B cell (primary cell): Measurements from ENCODE around the gene ZBTB47. TPM values are rescaled to one million over a fixed set of nuclear protein-coding genes. Genes with fewer than 3 reads are reported as not detected.

Source experiments
- ATAC-seq: fragments of 200-7000 bp; cut with Tn5 transposase; one replicate; pipeline ENCODE4 v1.10.0; 2021; ENCODE audit warnings: low read depth, mild to moderate bottlenecking, moderate number of reproducible peaks, moderate library complexity
- CTCF ChIA-PET: fragments of 350-600 bp; sonication (Branson Sonifier 250); formaldehyde crosslinking; loops from one replicate; lab custom pipeline; 2021; ENCODE audit warnings: antibody characterized with exemption, inconsistent platforms; lab: Charles Lee
- POLR2A ChIA-PET: fragments of 350-600 bp; sonication (Branson Sonifier 250); formaldehyde crosslinking; loops from one replicate; lab custom pipeline; 2021; ENCODE audit warnings: antibody characterized with exemption; lab: Charles Lee
- DNase-seq: peaks from one replicate; pipeline ENCODE4 v3.0.0; 2013
- H2AFZ ChIP-seq: 2 replicates; pipeline ENCODE4 v1.6.1; 2012; ENCODE audit warnings: mild to moderate bottlenecking, low read depth, low read length; ENCODE audit not compliant: insufficient read depth, poor library complexity, severe bottlenecking
- H3K27ac ChIP-seq, 2 donors: 1 replicate in 1 of 2; 2 replicates in 1 of 2; pipeline ENCODE4 v1.5.1; 2012 to 2013; ENCODE audit warnings: low read length in 2 of 2, mild to moderate bottlenecking in 2 of 2, moderate library complexity in 1 of 2
- H3K27me3 ChIP-seq, 4 experiments: fragments of 200-600 bp in 1 of 4; sonication (generic) in 1 of 4; replicated peaks in 1 of 4; 1 replicate in 2 of 4; 2 replicates in 2 of 4; pipeline versions ENCODE4 v1.6.1 to v1.7.0; 2013 to 2016; ENCODE audit warnings: low read length in 3 of 4, mild to moderate bottlenecking in 2 of 4, mixed read lengths in 1 of 4, moderate library complexity in 1 of 4; ENCODE audit not compliant: insufficient read depth in 4 of 4, control insufficient read depth in 3 of 4; ENCODE audit errors: control extremely low read depth in 1 of 4
- H3K36me3 ChIP-seq, 2 experiments: replicated peaks in 1 of 2; 1 replicate in 1 of 2; 2 replicates in 1 of 2; pipeline versions ENCODE4 v1.6.1 to v1.7.1; 2013; ENCODE audit warnings: low read length in 1 of 2; ENCODE audit not compliant: insufficient read depth in 2 of 2, control insufficient read depth in 1 of 2; ENCODE audit errors: control extremely low read depth in 1 of 2, extremely low read depth in 1 of 2
- H3K4me1 ChIP-seq, 2 donors: fragments of 200-600 bp in 1 of 2; sonication (generic) in 1 of 2; 1 replicate in 1 of 2; 2 replicates in 1 of 2; pipeline versions ENCODE4 v1.5.1 to v1.6.1; 2013 to 2017; ENCODE audit warnings: low read length in 2 of 2; ENCODE audit not compliant: control insufficient read depth in 2 of 2, insufficient read depth in 2 of 2
- H3K4me2 ChIP-seq: replicated peaks from 2 replicates; pipeline ENCODE3; 2012; ENCODE audit warnings: mild to moderate bottlenecking, low read depth, low read length; ENCODE audit not compliant: poor library complexity, severe bottlenecking
- H3K4me3 ChIP-seq, 5 experiments: fragments of 200-600 bp in 1 of 5; sonication (generic) in 1 of 5; 1 replicate in 3 of 5; 2 replicates in 2 of 5; pipeline versions ENCODE4 v1.5.1 to v1.7.0; 2011 to 2016; ENCODE audit warnings: low read length in 4 of 5, mild to moderate bottlenecking in 4 of 5, low read depth in 2 of 5, control low read depth in 1 of 5, moderate library complexity in 1 of 5; ENCODE audit not compliant: insufficient read depth in 1 of 5; ENCODE audit errors: control extremely low read depth in 1 of 5, extremely low read depth in 1 of 5
- H3K79me2 ChIP-seq: fragments of 200-600 bp; sonication (generic); one replicate; pipeline ENCODE4 v1.6.0; 2016; ENCODE audit warnings: low read length; ENCODE audit not compliant: control insufficient read depth, insufficient read depth
- H3K9ac ChIP-seq: fragments of 200-600 bp; sonication (generic); 2 replicates; pipeline ENCODE4 v1.6.1; 2017; ENCODE audit warnings: mild to moderate bottlenecking, low read length, moderate library complexity
- H3K9me3 ChIP-seq, 3 donors: one replicate each; pipeline versions ENCODE4 v1.6.1 to v1.7.1; 2013; ENCODE audit warnings: low read length in 2 of 3; ENCODE audit not compliant: control insufficient read depth in 2 of 3, insufficient read depth in 1 of 3; ENCODE audit errors: control extremely low read depth in 1 of 3
- H4K20me1 ChIP-seq: 2 replicates; pipeline ENCODE4 v1.6.0; 2012; ENCODE audit warnings: mild to moderate bottlenecking, low read length; ENCODE audit not compliant: insufficient read depth, control insufficient read depth, poor library complexity, severe bottlenecking
- H3K27ac Mint-ChIP-seq: one replicate; pipeline ENCODE4 v1.8.0; 2021; ENCODE audit warnings: mixed read lengths
- H3K27me3 Mint-ChIP-seq: one replicate; pipeline ENCODE4 v1.8.0; 2021; ENCODE audit warnings: mixed read lengths
- H3K4me1 Mint-ChIP-seq: one replicate; pipeline ENCODE4 v1.8.0; 2021; ENCODE audit warnings: mixed read lengths
- H3K4me3 Mint-ChIP-seq: one replicate; pipeline ENCODE4 v1.8.0; 2021; ENCODE audit warnings: mixed read lengths
- H3K9me3 Mint-ChIP-seq: one replicate; pipeline ENCODE4 v1.8.0; 2022; ENCODE audit warnings: mixed read lengths; ENCODE audit not compliant: insufficient read depth
- CTCF ChIP-seq: fragments of 200-600 bp; IDR thresholded peaks from one replicate; pipeline ENCODE4 v1.8.0; 2022; ENCODE audit warnings: antibody characterized with exemption, mild to moderate bottlenecking
- EZH2 ChIP-seq: IDR thresholded peaks from 2 replicates; pipeline ENCODE4 v1.6.1; 2012; ENCODE audit warnings: borderline replicate concordance, low read depth, mild to moderate bottlenecking, moderate library complexity, low read length; ENCODE audit not compliant: insufficient read depth, poor library complexity, severe bottlenecking
- WGBS: methylation state at CpG from one replicate; pipeline ENCODE4 v1.1.5; 2013; ENCODE audit warnings: missing lambda C conversion rate; ENCODE audit not compliant: insufficient coverage; 5-methylcytosine and 5-hydroxymethylcytosine counted together
- intact Hi-C: fragments of 100-400 bp; cut with micrococcal nuclease; formaldehyde crosslinking; loops from one replicate; pipeline ENCODE4 v1.10.0; 2022
- polyA plus RNA-seq: library from polyadenylated mRNA; depleted of rRNA; stranded (reverse); fragments of >200 nt; gene quantifications from 2 replicates; pipeline ENCODE4 v1.2.3, GENCODE V29; 2012
- total RNA-seq, 2 donors: library from RNA; stranded (reverse); fragments of 120-200 nt in 1 of 2; gene quantifications; 1 replicate in 1 of 2; 2 replicates in 1 of 2; pipeline versions ENCODE4 v1.2.3 to v1.2.4, GENCODE V29; 2013 to 2022

Gene ZBTB47
- total and polyA plus RNA-seq, 2 donors (not counting 1 experiment from before 2014, with no cell fraction given): 0.34 to 1.6 TPM

GRCh38 chr3:42686832-42687650 is 33.5 kb downstream of the ZBTB47 start:
- H3K27me3 Mint-ChIP-seq: peaks cover 30% of the 10 kb centered on the region
- H3K9me3 Mint-ChIP-seq: no peaks in the 10 kb centered on the region
- ChIA-PET POLR2A (no interaction called here), CTCF (no interaction called here)
- peaks cover 2% of the 10 kb centered on the region for H3K4me1 Mint-ChIP-seq
- H2AFZ ChIP-seq: no peak overlapping the region
- no peaks in the 10 kb centered on the region for H3K79me2 ChIP-seq
- no peak for ATAC-seq
- H3K27me3 ChIP-seq: peaks cover 0 to 27% (median 0%) of the 10 kb centered on the region in 4 experiments
- H3K27ac ChIP-seq: no peak overlapping the region
- H3K4me1 ChIP-seq: no peaks in the 10 kb centered on the region
- 99% methylated on average over 7 of the region's 7 CpGs for WGBS
- TF ChIP-seq CTCF: no peak
- TF ChIP-seq EZH2: no peak
- no peak overlapping the region for H3K4me3 Mint-ChIP-seq
- no peak overlapping the region for H3K4me3 ChIP-seq
- no peak for DNase-seq
- no peak overlapping the region for H3K9ac ChIP-seq
- H3K36me3 ChIP-seq: no peaks in the 10 kb centered on the region
- H3K9me3 ChIP-seq: no peaks in the 10 kb centered on the region
- H3K27ac Mint-ChIP-seq: no peak overlapping the region
- intact Hi-C loops: no loop called here
- H4K20me1 ChIP-seq: no peaks in the 10 kb centered on the region
- H3K4me2 ChIP-seq: no peak overlapping the region

- Histone ChIP-seq H3K36me3 (no peaks in the 10 kb centered on the region), H3K4me3 (no peak overlapping the region), H3K4me1 (no peaks in the 10 kb centered on the region), H3K27me3 (peaks cover 0 to 23% (median 0%) of the 10 kb centered on the region in 4 experiments), H3K9ac (no peak overlapping the region), H3K4me2 (no peak overlapping the region), H2AFZ (no peak overlapping the region), H4K20me1 (no peaks in the 10 kb centered on the region), H3K79me2 (no peaks in the 10 kb centered on the region), H3K27ac (no peak overlapping the region), H3K9me3 (no peaks in the 10 kb centered on the region)
- no peak for TF ChIP-seq EZH2
- no peak for TF ChIP-seq CTCF
- peaks cover 2% of the 10 kb centered on the region for H3K4me1 Mint-ChIP-seq
- CTCF ChIA-PET: no interaction called here
- intact Hi-C loops: no loop called here
- no peak overlapping the region for H3K4me3 Mint-ChIP-seq
- POLR2A ChIA-PET: no interaction called here
- ATAC-seq (no peak), DNase-seq (no peak)
- no peaks in the 10 kb centered on the region for H3K9me3 Mint-ChIP-seq
- peaks cover 26% of the 10 kb centered on the region for H3K27me3 Mint-ChIP-seq
- no peak overlapping the region for H3K27ac Mint-ChIP-seq
- 91% methylated on average over 14 of the region's 15 CpGs for WGBS
Measured at GRCh38 chr3:42688016-42688415, 34.5 kb downstream of the ZBTB47 start.
